NT2/D1 (cell line): Measurements from ENCODE around the gene SH3BP2.

Experiments used
- DNase-seq: peaks from one replicate; pipeline ENCODE4 v3.0.0-alpha.2; 2011; ENCODE audit warnings: low read depth, low spot score
- H3K27me3 ChIP-seq: 2 replicates; pipeline ENCODE4 v1.6.0; 2011; ENCODE audit warnings: mild to moderate bottlenecking; ENCODE audit not compliant: insufficient read length, insufficient read depth
- H3K36me3 ChIP-seq: 2 replicates; pipeline ENCODE4 v1.6.1; 2011; ENCODE audit warnings: mild to moderate bottlenecking, low read length, mixed read lengths; ENCODE audit not compliant: insufficient read depth, insufficient read length
- H3K4me1 ChIP-seq: 2 replicates; pipeline ENCODE4 v1.5.1; 2011; ENCODE audit not compliant: insufficient read depth, insufficient read length
- H3K4me3 ChIP-seq: 2 replicates; pipeline ENCODE4 v1.5.1; 2011; ENCODE audit warnings: low read depth; ENCODE audit not compliant: insufficient read length
- H3K9ac ChIP-seq: 2 replicates; pipeline ENCODE4 v1.6.0; 2011; ENCODE audit warnings: low read depth; ENCODE audit not compliant: insufficient read length
- H3K9me3 ChIP-seq: 2 replicates; pipeline ENCODE4 v1.5.1; 2011; ENCODE audit warnings: mild to moderate bottlenecking, low read length; ENCODE audit not compliant: insufficient read depth
- SUZ12 ChIP-seq: IDR thresholded peaks from 2 replicates; pipeline ENCODE4 v1.6.1; 2011; ENCODE audit not compliant: insufficient read length, insufficient read depth; ENCODE audit errors: extremely low read depth
- YY1 ChIP-seq: IDR thresholded peaks from 2 replicates; pipeline ENCODE4 v1.6.1; 2011; ENCODE audit not compliant: insufficient read length, insufficient read depth
- ZNF274 ChIP-seq: IDR thresholded peaks from 2 replicates; pipeline ENCODE4 v1.6.1; 2011; ENCODE audit warnings: mild to moderate bottlenecking, low read depth, low read length

SH3BP2 gene

DNA sequence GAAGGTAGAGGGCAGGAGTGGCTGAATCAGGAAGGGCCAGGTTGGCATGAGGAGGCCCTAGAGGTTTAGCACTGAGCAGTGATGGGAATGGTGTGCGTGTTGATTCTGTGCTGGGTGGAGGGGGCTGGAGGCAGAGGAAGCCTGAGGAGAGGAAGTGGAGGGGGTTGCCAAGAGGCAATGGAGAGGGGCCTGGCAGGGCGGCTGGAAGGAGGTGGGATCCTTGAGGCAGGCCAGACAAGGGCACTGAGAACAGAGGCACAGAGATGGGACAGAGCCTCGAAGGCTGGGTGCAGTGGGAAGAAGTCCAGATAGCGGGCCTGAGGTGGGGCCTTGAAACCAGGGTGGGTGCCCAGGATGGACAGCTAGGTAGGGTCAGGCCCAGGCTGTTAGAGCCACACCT is 24.3 kb downstream of the SH3BP2 start:
- H3K4me1 ChIP-seq: peaks cover 19% of the 10 kb centered on the region
- H3K4me3 ChIP-seq: no peak overlapping the region
- no peak for TF ChIP-seq ZNF274
- TF ChIP-seq SUZ12: no peak
- no peak for TF ChIP-seq YY1
- H3K9me3 ChIP-seq: peaks cover 4% of the 10 kb centered on the region; the same call in 1 of the 2 replicates
- H3K9ac ChIP-seq: peak overlapping the region; percentile 27
- peaks cover 19% of the 10 kb centered on the region for H3K36me3 ChIP-seq
- no peak for DNase-seq
- peaks cover 13% of the 10 kb centered on the region for H3K27me3 ChIP-seq

DNA sequence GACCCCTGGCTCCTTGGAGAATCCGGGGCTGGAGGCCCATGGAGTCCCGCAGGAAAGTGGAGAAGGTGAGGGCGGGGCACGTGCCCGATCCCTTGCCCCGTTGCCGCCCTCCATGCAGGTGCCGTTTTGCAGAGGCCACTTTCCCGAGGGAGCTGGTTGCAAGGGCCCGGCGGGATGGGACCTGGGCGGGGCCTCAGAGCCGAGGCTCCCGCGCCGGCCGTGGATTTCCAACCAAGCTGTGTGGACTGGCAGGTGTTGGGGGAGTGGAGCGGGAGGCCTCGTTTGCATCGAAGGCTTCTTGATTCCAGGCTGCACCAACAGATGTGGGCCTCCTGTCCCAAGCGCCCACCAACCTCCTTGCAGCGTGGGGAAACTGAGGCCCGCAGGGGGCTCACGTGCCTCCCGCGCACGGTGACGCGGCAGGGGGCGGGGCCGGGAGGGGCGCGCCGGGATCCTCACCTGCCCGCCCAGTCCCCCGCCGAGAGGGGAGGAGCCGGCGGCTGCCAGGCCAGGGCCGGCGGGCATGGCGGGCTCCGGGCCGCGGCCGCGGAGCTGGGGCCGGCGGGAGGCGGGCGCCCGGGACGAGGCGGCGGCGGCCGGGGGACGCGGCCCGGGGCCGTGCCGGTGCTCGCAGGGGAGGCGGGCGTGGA is 24.9 kb downstream of the SH3BP2 start:
- peak overlapping the region; percentile 71 for H3K4me3 ChIP-seq
- no peak for DNase-seq

DNA sequence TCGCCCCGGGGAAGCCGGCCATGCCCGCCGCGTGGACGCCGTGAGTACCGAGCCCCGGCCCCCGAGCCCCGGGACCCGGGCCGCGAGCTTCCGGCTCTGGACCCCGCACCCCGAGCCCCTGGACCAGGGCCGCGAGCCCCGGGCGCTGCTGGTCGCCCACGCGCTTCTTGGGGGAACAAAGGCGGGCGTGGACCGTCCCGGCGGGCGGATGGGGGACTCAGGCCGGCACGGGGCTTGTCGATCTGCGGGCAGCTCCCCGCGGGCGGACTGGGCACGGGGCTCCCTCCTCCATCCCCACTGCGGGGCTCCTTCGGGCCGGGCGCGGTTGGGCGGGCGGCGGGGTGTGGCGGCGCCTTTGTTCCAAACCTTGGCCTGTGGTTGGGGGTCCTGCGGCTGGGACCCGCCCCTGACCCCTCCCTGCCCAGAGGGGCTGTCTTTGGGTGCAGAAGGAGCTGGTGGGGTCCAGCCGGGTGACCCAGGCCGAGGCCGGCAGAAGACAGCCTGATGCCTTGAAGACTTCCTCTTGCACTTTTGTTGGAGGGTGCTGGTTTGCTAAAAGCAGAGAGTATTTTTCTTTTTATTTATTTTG is 25.6 kb downstream of the SH3BP2 start:
- H3K27me3 ChIP-seq: peaks cover 13% of the 10 kb centered on the region
- peak overlapping the region; percentile 86 for H3K9ac ChIP-seq
- peaks cover 31% of the 10 kb centered on the region for H3K36me3 ChIP-seq
- DNase-seq: no peak
- H3K9me3 ChIP-seq: peaks cover 4% of the 10 kb centered on the region; the same call in 1 of the 2 replicates
- TF ChIP-seq YY1 (no peak), SUZ12 (no peak), ZNF274 (no peak)
- H3K4me3 ChIP-seq: peak overlapping the region; percentile 71
- peaks cover 15% of the 10 kb centered on the region for H3K4me1 ChIP-seq

More for the DNA sequence above, 24.9 kb downstream of the SH3BP2 start:
- peaks cover 13% of the 10 kb centered on the region for H3K27me3 ChIP-seq
- peaks cover 4% of the 10 kb centered on the region; the same call in 1 of the 2 replicates for H3K9me3 ChIP-seq
- H3K36me3 ChIP-seq: peaks cover 25% of the 10 kb centered on the region
- TF ChIP-seq ZNF274: no peak
- no peak for TF ChIP-seq YY1
- no peak for TF ChIP-seq SUZ12
- peaks cover 17% of the 10 kb centered on the region for H3K4me1 ChIP-seq
- peak overlapping the region; percentile 86 for H3K9ac ChIP-seq

DNA sequence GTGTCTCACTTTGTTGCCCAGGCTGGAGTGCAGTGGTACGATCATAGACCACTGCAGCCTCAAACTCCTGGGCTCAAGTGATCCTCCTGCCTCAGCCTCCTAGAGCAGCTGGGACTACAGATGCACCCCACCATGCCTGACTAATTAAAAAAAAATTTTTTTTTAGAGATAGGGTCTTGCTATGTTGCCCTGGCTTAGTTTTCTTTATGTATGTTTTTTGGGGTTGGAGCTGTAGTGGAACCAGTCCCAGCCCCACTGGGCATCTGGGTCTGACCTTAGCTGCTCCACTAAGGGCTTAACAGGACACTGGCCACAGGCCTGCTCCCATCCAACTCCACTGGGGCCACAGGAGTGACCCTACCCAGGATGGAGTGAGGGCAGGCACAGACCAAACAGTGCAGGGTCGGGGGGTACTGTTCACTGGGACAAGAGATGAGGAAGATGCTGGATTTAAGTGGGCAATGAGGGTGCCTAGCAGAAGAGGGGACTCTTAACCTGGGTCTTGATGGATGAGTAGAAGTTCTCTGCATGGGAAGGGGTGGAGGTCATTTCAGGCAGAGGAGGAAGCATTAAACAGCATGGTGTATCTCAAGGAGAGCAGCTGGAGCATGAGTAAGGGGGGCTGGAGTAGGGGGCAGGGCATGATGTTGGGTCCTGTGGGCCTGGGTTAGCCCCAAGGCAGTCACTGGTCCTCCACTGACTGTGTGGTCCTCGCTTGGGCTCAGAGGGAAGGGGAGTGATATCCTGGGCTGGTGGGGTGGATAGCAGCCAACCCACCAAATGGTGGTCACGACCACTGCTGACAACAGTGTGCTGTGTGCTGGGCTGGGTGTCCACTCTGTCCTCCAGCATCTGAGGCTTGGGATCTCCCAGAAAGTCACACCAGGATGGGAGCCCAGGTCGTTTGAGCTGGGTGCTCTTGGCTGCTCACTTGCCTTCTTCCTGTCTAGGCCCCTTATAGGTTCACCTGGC is 26.6 kb downstream of the SH3BP2 start:
- Histone ChIP-seq H3K9ac (no peak overlapping the region), H3K36me3 (peaks cover 42% of the 10 kb centered on the region), H3K27me3 (peaks cover 13% of the 10 kb centered on the region), H3K4me1 (peaks cover 15% of the 10 kb centered on the region), H3K9me3 (peaks cover 4% of the 10 kb centered on the region; the same call in 1 of the 2 replicates), H3K4me3 (no peak overlapping the region)
- TF ChIP-seq YY1 (no peak), ZNF274 (no peak), SUZ12 (no peak)
- DNase-seq: no peak

DNA sequence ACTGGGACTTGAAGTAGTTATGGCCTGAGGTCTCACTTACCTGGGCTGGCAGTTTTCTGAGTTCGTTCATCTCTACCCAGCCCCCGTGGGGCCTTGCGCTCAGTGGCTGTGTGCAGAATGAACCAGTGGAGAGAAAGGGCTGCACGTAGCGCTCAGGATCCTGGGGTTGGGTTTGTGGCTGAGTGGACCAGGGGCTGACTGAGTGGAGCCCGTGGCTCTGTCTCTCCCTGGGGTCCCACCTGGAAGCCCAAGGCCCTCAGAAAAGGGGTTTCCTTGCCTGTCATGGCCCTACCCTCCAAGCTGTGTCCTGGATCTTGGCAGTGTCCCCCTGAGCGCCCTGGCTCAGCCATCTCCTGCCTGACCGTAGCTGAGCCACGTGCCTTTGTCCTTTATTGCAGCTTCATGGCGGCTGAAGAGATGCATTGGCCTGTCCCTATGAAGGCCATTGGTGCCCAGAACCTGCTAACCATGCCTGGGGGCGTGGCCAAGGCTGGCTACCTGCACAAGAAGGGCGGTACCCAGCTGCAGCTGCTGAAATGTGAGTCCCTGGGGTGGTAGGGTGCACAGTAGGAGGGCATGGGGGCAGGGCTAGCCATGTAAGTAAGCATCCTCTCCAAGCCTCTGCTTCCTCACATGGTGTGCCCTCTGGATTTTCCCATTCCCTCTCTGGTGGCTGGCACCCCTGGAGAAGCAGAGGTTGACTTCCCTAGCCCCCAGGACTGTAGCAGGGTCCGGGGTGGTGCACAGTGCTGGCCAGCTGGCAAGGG is 27.5 kb downstream of the SH3BP2 start:
- DNase-seq: no peak
- TF ChIP-seq YY1 (no peak), SUZ12 (no peak), ZNF274 (no peak)
- Histone ChIP-seq H3K36me3 (peaks cover 50% of the 10 kb centered on the region), H3K27me3 (peaks cover 13% of the 10 kb centered on the region), H3K4me1 (peaks cover 11% of the 10 kb centered on the region), H3K4me3 (no peak overlapping the region), H3K9me3 (peaks cover 4% of the 10 kb centered on the region; the same call in 1 of the 2 replicates), H3K9ac (no peak overlapping the region)

DNA sequence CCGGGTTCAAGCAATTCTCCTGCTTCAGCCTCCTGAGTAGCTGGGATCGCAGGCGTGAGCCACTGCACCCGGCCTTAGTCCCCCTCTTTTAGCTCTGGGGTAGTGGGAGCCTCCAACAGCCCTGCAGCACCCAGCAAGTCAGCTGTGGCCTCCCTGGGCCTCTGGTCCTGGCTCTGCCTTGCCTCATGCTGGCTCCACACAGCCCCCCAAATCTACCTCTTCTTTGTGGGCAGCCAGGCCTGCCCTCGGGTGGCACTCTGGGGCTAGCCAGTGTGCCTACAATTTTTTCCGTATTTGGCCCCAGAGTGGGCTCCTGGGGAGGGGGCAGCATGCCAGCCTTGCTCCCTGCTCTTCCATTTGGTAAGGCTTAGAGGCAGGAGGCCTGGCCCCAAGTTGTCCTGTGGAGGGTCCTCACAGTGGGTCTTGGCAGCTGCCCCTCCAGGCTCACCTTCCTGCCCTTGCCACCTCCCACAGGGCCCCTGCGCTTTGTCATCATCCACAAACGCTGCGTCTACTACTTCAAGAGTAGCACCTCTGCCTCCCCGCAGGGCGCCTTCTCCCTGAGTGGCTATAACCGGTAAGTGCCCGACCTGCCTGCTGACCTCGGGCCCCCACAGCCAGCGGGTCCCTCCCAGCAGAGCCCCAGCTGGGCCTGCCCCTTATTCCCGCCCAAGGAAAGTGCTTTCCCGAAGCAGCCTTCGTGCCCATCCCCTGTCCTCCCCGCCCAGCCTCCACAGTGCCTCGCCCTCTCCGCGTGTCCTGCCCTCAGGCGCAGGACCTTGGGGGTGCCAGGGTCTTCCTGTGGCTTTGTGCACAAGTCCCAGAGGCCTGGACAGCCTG is 29.8 kb downstream of the SH3BP2 start:
- peaks cover 2% of the 10 kb centered on the region for H3K27me3 ChIP-seq
- no peak for TF ChIP-seq SUZ12
- TF ChIP-seq ZNF274: no peak
- no peak for TF ChIP-seq YY1
- peaks cover 11% of the 10 kb centered on the region for H3K4me1 ChIP-seq
- no peak overlapping the region for H3K4me3 ChIP-seq
- peaks cover 71% of the 10 kb centered on the region for H3K36me3 ChIP-seq
- no peaks in the 10 kb centered on the region for H3K9me3 ChIP-seq
- DNase-seq: no peak
- H3K9ac ChIP-seq: no peak overlapping the region
